Duodenal mucosa (tissue), 2 donors: ENCODE data around the gene CHD5.

Source experiments
- H3K27ac ChIP-seq: one replicate; pipeline ENCODE4 v1.7.0; 2013; ENCODE audit warnings: low read depth, low read length
- H3K27me3 ChIP-seq, 2 donors: one replicate each; pipeline ENCODE4 v1.7.0; 2013; ENCODE audit warnings: low read length in 2 of 2, control low read depth in 1 of 2; ENCODE audit not compliant: insufficient read depth in 2 of 2, control insufficient read depth in 1 of 2
- H3K36me3 ChIP-seq, 2 donors: one replicate each; pipeline ENCODE4 v1.7.0; 2013; ENCODE audit warnings: low read length in 2 of 2, control low read depth in 1 of 2; ENCODE audit not compliant: insufficient read depth in 2 of 2, control insufficient read depth in 1 of 2
- H3K4me1 ChIP-seq, 2 donors: one replicate each; pipeline ENCODE4 v1.7.0; 2013; ENCODE audit warnings: low read length in 2 of 2, control low read depth in 1 of 2; ENCODE audit not compliant: insufficient read depth in 2 of 2, control insufficient read depth in 1 of 2
- H3K4me3 ChIP-seq, 2 donors: one replicate each; pipeline ENCODE4 v1.7.0; 2013; ENCODE audit warnings: low read length in 2 of 2, low read depth in 1 of 2
- H3K9ac ChIP-seq, 2 donors: one replicate each; pipeline ENCODE4 v1.7.0; 2013; ENCODE audit warnings: low read length in 2 of 2, low read depth in 1 of 2
- H3K9me3 ChIP-seq, 2 donors: one replicate each; pipeline ENCODE4 v1.7.0; 2013; ENCODE audit warnings: low read length in 2 of 2, control low read depth in 1 of 2; ENCODE audit not compliant: control insufficient read depth in 1 of 2

Gene CHD5

DNA sequence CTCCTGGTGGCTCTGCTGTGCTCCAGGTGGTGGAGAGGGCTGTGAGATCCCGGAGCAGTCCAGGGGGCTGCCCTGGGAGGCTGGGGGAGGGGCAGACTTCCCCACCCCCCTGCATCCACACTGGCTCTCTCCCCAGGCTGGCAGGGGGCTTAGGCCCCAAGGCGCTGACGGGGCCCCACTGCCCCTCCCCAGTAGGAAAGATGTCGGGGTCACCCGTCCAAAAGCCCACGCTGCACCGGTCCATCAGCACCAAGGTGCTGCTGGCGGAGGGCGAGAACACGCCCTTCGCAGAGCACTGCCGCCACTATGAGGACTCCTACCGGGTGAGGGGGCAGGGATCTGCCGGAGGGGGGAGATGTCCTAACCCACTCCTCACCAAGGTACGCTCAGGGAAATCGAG, 31.6 kb upstream of the CHD5 start:
- Histone ChIP-seq H3K27me3 (peaks cover 0 to 4% of the 10 kb centered on the region in 2 donors), H3K4me3 (no peak overlapping the region), H3K36me3 (peaks cover 0 to 5% of the 10 kb centered on the region in 2 donors), H3K27ac (no peak overlapping the region), H3K9ac (no peak overlapping the region), H3K4me1 (peaks cover 0 to 15% of the 10 kb centered on the region in 2 donors), H3K9me3 (no peaks in the 10 kb centered on the region)

DNA sequence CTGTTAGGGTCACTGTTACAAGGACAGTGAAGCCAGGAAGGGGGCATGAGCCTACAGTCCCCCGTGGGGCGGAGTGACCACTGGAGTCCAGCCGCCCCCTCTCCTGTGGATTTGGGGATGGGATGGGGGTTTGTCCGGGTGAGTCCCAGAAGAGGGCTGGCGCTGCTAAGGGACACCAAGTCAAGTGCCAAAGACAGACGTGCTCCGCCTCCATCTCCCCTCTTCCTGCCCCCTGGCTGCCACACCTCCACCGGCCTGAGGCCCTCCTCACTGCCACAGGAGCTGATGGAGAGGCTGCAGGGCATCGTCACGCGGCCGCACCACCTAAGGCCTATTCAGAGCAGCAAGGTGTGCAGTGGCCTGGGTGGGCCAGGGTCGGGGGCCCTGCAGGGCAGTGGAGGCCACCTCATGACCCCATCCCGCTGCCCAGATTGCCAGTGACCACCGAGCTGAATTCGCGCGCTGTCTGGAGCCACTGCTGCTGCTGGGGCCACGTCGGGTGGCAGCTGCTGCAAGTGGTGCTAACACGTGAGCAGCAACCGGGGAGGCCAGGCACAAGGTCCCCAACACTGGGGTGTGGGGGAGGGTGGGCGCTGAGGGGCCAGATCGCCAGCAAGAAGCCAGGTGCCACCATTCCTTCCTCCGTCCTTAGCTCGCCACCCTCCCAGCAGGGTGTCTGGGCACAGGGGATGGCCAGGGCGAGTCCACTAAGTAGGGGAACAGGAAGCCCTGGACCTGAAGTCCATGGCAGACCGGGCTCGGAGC, 30.7 kb upstream of the CHD5 start:
- H3K9me3 ChIP-seq = no peaks in the 10 kb centered on the region
- peaks cover 0 to 5% of the 10 kb centered on the region in 2 donors for H3K36me3 ChIP-seq
- H3K4me3 ChIP-seq = no peak overlapping the region
- H3K9ac ChIP-seq = no peak overlapping the region
- H3K27ac ChIP-seq = no peak overlapping the region
- H3K27me3 ChIP-seq = peaks cover 0 to 8% of the 10 kb centered on the region in 2 donors
- peaks cover 0 to 16% of the 10 kb centered on the region in 2 donors for H3K4me1 ChIP-seq

DNA sequence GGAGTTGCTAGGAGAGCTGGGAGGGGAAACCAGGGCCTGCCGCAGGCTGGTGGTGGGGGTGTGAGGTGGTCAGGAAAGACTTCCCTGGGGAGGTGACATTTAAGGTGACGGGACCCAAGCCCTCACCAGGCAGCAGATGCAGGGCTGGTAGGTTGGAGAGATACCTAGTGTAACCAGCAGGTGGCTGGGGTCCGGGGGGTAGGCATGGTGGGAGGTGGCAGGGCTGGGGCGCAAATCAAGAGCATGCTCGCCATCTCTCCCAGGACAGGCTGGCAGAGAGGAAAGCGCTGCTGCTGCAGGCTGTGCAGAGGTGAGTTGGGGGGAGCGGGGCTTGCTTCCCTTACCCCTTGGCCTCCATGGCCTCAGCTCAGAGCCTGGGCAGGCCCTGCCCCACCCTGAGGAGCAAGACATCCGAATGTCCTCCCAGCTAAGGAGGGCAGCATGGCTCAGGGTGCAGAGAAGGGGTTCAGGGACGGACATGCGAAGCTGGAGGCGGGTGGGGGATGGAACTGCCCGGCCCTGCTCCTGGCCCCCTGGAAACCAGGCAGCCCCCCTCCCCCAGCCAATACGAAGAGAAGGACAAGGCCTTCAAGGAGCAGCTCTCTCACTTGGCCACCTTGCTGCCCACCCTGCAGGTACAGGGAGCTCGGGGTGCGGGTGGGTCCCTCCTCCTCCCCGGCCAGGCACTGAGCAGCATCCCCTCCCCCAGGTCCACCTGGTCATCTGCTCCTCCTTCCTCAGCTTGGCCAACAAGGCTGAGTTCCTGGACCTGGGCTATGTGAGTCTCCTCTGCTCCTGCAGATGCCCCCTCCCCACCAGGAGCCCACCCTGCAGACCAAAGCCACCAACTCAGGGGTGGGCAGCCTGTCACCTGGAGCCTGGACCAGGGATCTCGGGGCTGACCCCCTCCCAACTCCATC, 29.8 kb upstream of the CHD5 start:
- no peak overlapping the region for H3K9ac ChIP-seq
- H3K27ac ChIP-seq = no peak overlapping the region
- peaks cover 0 to 8% of the 10 kb centered on the region in 2 donors for H3K27me3 ChIP-seq

DNA sequence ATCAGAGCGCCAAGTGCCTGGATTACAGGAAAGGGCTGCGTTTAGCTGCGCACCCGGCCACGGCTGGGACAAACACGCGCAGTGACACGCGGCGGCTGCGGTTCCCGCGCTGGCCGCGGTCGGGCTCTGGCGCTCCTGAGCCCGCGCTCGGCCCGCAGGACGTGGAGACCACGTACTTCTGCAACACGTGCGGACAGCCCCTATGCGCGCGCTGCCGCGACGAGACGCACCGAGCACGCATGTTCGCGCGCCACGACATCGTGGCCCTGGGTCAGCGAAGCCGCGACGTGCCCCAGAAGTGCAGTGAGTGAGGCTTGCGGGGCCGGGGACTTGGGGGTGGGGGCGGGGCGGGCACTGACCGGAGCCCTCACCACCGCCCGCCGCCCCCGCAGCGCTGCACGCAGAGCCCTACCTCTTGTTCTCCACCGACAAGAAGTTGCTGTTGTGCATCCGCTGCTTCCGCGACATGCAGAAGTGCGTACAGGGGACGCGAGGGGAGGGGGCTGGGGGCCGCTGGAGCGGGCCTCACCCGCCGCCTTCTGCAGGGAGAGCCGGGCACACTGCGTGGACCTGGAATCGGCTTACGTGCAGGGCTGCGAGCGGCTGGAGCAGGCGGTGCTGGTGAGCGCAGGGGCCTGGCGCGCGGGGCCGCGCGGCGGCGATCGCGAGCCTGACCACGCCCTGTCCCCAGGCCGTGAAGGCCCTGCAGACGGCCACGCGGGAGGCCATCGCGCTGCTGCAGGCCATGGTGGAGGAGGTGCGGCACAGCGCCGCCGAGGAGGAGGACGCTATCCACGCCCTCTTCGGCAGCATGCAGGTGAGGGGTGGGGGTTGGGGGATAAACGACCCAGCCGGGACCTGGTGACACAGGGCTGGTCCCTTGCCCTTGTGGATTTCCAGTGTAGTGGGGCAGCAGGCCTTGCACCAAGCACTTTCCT, 28.9 kb upstream of the CHD5 start:
- peaks cover 0 to 5% of the 10 kb centered on the region in 2 donors for H3K36me3 ChIP-seq
- peaks cover 0 to 16% of the 10 kb centered on the region in 2 donors for H3K4me1 ChIP-seq
- peak overlapping the region in 1 of 2 donors; percentile 38 for H3K9ac ChIP-seq
- peaks cover 0 to 8% of the 10 kb centered on the region in 2 donors for H3K27me3 ChIP-seq
- H3K27ac ChIP-seq = no peak overlapping the region
- H3K4me3 ChIP-seq = peak overlapping the region; percentile 55 to 58
- no peaks in the 10 kb centered on the region for H3K9me3 ChIP-seq

More for the DNA sequence above, 29.8 kb upstream of the CHD5 start:
- Histone ChIP-seq H3K9me3 (no peaks in the 10 kb centered on the region), H3K4me1 (peaks cover 0 to 16% of the 10 kb centered on the region in 2 donors), H3K4me3 (peak overlapping the region; percentile 55 to 58), H3K36me3 (peaks cover 0 to 5% of the 10 kb centered on the region in 2 donors)

DNA sequence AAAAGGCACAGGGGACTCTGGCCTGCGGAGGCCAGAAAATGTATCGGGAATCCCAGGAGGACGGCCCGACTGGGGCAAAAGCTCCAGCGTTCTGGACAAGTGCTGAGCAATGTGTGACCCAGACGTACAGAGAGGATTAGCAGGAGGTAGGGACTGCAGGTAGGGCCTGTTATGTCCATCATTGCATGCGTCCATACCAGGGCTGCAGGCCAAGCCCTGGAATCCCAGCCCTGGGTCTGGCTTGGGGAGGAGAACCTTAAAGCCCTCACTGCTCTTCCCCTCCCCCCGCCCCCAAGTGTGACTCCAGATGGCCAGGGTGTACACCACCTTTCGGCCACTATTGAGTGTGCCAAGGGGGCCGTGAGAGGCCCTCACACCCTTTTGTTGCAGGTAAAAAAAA, 27.8 kb upstream of the CHD5 start:
- Histone ChIP-seq H3K9ac (no peak overlapping the region), H3K4me3 (no peak overlapping the region), H3K27me3 (peaks cover 0 to 8% of the 10 kb centered on the region in 2 donors), H3K9me3 (no peaks in the 10 kb centered on the region), H3K4me1 (peaks cover 0 to 16% of the 10 kb centered on the region in 2 donors), H3K27ac (no peak overlapping the region), H3K36me3 (peaks cover 0 to 5% of the 10 kb centered on the region in 2 donors)

DNA sequence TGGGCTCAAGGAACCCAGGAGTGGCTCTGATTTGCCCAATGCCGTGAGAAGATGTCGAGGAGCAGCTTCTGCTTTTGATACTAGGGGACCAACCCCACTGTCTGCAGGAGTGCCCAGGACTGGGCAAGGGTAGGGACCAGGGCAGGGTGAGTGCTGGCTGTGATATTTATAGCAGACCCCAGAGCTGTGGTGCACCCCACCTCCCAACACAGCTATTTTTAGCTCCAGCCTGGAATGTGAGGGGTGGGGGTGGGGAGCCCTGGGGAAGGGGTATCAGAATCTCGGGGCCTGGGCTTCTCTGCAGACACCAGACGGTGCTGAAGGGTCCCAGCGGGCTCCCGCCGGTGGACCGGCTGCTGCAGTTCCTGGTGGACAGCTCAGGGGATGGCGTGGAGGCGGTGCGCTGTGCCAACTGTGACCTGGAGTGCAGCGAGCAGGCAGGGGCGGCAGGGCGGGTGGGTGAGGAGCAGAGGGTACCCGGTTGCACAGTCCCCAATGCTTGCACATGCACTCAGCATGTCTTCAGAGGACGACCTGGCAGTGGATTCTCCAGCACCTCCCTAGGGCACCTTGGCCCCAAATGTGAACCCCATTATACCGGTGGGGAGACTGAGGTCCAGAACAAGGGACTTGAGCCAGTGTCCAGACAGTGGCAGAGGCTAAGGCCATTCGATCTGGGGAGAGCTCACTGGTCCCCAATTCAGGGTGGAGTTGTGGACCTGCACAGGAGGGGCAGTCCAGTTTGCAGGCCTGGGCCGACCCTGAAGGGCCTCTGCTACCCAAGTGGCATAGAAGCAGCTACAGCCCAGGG, 27.2 kb upstream of the CHD5 start:
- H3K27me3 ChIP-seq = peaks cover 0 to 8% of the 10 kb centered on the region in 2 donors
- H3K9ac ChIP-seq = no peak overlapping the region
- H3K4me1 ChIP-seq = peaks cover 0 to 16% of the 10 kb centered on the region in 2 donors
- no peaks in the 10 kb centered on the region for H3K9me3 ChIP-seq
- peaks cover 0 to 4% of the 10 kb centered on the region in 2 donors for H3K36me3 ChIP-seq
- H3K4me3 ChIP-seq = peak overlapping the region in 1 of 2 donors; percentile 80
- H3K27ac ChIP-seq = no peak overlapping the region

DNA sequence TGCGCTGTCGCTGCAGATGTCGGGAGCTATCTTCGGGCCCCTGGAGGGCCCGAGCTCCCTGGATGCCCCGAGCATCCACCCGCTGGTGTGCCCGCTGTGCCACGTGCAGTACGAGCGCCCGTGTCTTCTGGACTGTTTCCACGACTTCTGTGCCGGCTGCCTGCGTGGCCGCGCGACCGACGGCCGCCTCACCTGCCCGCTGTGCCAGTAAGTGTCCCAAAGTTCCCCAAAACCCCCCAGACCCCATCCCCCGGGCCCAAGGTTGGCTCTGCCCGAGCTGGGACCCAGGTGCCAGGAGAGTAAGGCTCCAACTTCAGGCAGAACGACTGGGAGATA, 26.4 kb upstream of the CHD5 start:
- Histone ChIP-seq H3K9me3 (no peaks in the 10 kb centered on the region), H3K4me1 (peaks cover 0 to 16% of the 10 kb centered on the region in 2 donors), H3K9ac (peak overlapping the region in 1 of 2 donors; percentile 74), H3K36me3 (no peaks in the 10 kb centered on the region), H3K27ac (no peak overlapping the region), H3K27me3 (peaks cover 0 to 8% of the 10 kb centered on the region in 2 donors), H3K4me3 (peak overlapping the region; percentile 66 to 80)

DNA sequence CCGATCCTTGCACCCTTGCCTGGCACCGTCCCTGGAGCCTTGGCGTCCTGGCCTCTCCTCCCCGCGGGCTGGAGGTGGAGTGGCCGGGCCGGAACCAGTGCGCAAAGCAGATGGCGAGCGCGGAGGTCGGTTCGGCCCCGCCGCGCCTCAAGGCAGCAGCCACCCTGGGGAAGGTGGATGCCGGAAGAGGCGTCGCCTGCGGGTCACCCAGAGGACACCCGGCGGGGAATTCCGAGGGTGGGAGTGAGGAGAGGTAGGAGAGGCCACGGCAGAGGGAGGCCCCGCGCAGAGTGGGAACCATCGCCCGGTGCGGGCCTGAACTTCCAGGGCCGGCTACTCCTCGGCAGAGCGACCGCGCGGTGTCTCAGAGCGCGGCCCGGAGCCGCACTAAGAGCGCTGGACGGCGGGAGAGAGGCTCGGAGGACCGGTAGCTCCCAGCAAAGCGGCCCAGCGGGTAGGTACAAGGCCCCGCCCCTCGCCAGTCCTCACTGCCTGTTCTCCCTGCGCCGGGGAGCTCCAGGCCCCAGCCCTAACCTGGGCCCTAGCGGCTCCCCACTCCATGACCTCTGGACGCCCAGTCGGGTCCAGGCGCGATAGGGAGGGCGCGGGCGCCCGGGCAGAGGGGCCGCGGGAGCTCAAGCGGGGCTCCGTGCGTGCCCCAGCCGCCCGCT, 25.9 kb upstream of the CHD5 start, which contains the start of gene RNF207:
RNF207 (plus strand) TSS at position 271 of the 671 bp plus-strand sequence. CDS start 417 bp downstream, outside the sequence.
- no peaks in the 10 kb centered on the region for H3K9me3 ChIP-seq
- peaks cover 0 to 16% of the 10 kb centered on the region in 2 donors for H3K4me1 ChIP-seq
- peaks cover 0 to 8% of the 10 kb centered on the region in 2 donors for H3K27me3 ChIP-seq
- peak within 1 kb of the TSS; percentile 20 for H3K27ac ChIP-seq
- H3K9ac ChIP-seq = peak within 1 kb of the TSS in 1 of 2 donors; percentile 74
- no peaks in the 10 kb centered on the region for H3K36me3 ChIP-seq
- peak within 1 kb of the TSS; percentile 66 to 80 for H3K4me3 ChIP-seq
